ENCODE measurements around the gene SHC3. TPM values are rescaled to one million over a fixed set of nuclear protein-coding genes. Genes with fewer than 3 reads are reported as not detected.

SHC3 gene
- total and polyA plus RNA-seq, 5 experiments from 2014 or later, result 0.11 to 0.42 TPM; not detected in 3

- Mint-ChIP-seq H3K9me3 (no peaks in the 10 kb centered on the region), H3K27ac (peak overlapping the region in 2 of 10 donors; percentile 9 to 20), H3K36me3 (peaks cover 0 to 4% (median 0%) of the 10 kb centered on the region in 3 donors), H3K4me3 (peak overlapping the region; percentile 48 to 87 (median 73)), H3K27me3 (peaks cover 26 to 59% (median 54%) of the 10 kb centered on the region in 5 donors), H3K4me1 (peaks cover 11 to 23% (median 20%) of the 10 kb centered on the region in 4 donors)
- POLR2A ChIA-PET, result no interaction called here
- peak; percentile 76 to 85 for ATAC-seq
- peak in 3 of 10 donors; percentile 13 to 21 (median 20) for DNase-seq
These were observed 1.5 kb upstream of the SHC3 start for GRCh38 chr9:89179895-89180734.

GRCh38 chr9:89179540-89179894, 899 bp upstream of the SHC3 start:
- peaks cover 0 to 4% (median 0%) of the 10 kb centered on the region in 3 donors for H3K36me3 Mint-ChIP-seq
- H3K9me3 Mint-ChIP-seq, result no peaks in the 10 kb centered on the region
- peak overlapping the region; percentile 48 to 87 (median 73) for H3K4me3 Mint-ChIP-seq
- peaks cover 26 to 62% (median 53%) of the 10 kb centered on the region in 5 donors for H3K27me3 Mint-ChIP-seq
- DNase-seq, result no peak
- peak overlapping the region in 1 of 10 donors; percentile 9 for H3K27ac Mint-ChIP-seq
- POLR2A ChIA-PET, result no interaction called here
- peaks cover 11 to 23% (median 20%) of the 10 kb centered on the region in 4 donors for H3K4me1 Mint-ChIP-seq
- ATAC-seq, result no peak

- H3K4me3 Mint-ChIP-seq, result peak overlapping the region in 9 of 10 donors; percentile 38 to 87 (median 48)
These were observed 367 bp upstream of the SHC3 start for GRCh38 chr9:89178830-89179539.

GRCh38 chr9:89177012-89177943, 1.3 kb downstream of the SHC3 start:
- no peak for ATAC-seq
- Mint-ChIP-seq H3K4me3 (peak overlapping the region in 2 of 10 donors; percentile 10 to 18), H3K9me3 (peaks cover 0 to 2% (median 0%) of the 10 kb centered on the region in 9 donors), H3K4me1 (peaks cover 9 to 23% (median 20%) of the 10 kb centered on the region in 4 donors), H3K27me3 (peaks cover 29 to 67% (median 61%) of the 10 kb centered on the region in 5 donors), H3K27ac (peak overlapping the region in 1 of 10 donors; percentile 40), H3K36me3 (peaks cover 0 to 4% (median 0%) of the 10 kb centered on the region in 3 donors)
- DNase-seq, result no peak
- POLR2A ChIA-PET, result no interaction called here

More at GRCh38 chr9:89178830-89179539, 367 bp upstream of the SHC3 start:
- H3K27ac Mint-ChIP-seq, result no peak overlapping the region
- H3K4me1 Mint-ChIP-seq, result peaks cover 9 to 23% (median 20%) of the 10 kb centered on the region in 4 donors
- peaks cover 26 to 62% (median 51%) of the 10 kb centered on the region in 5 donors for H3K27me3 Mint-ChIP-seq
- POLR2A ChIA-PET, result no interaction called here
- H3K36me3 Mint-ChIP-seq, result peaks cover 0 to 4% (median 0%) of the 10 kb centered on the region in 3 donors
- H3K9me3 Mint-ChIP-seq, result no peaks in the 10 kb centered on the region
- DNase-seq (no peak), ATAC-seq (no peak)

- DNase-seq (no peak), ATAC-seq (no peak)
- peaks cover 0 to 2% (median 0%) of the 10 kb centered on the region in 9 donors for H3K9me3 Mint-ChIP-seq
- H3K27ac Mint-ChIP-seq, result no peak overlapping the region
- H3K4me1 Mint-ChIP-seq, result peaks cover 9 to 23% (median 20%) of the 10 kb centered on the region in 4 donors
- POLR2A ChIA-PET, result no interaction called here
- no peak overlapping the region for H3K4me3 Mint-ChIP-seq
- H3K27me3 Mint-ChIP-seq, result peaks cover 27 to 75% (median 55%) of the 10 kb centered on the region in 5 donors
- peaks cover 0 to 4% (median 0%) of the 10 kb centered on the region in 3 donors for H3K36me3 Mint-ChIP-seq
These were observed 2.8 kb downstream of the SHC3 start for GRCh38 chr9:89175828-89176261.

GRCh38 chr9:89174291-89174690, 4.3 kb downstream of the SHC3 start:
- peaks cover 0 to 4% (median 0%) of the 10 kb centered on the region in 3 donors for H3K36me3 Mint-ChIP-seq
- H3K9me3 Mint-ChIP-seq, result peaks cover 0 to 2% (median 0%) of the 10 kb centered on the region in 9 donors
- H3K27me3 Mint-ChIP-seq, result peaks cover 21 to 60% (median 43%) of the 10 kb centered on the region in 5 donors
- no peak overlapping the region for H3K4me3 Mint-ChIP-seq
- peaks cover 2 to 10% (median 8%) of the 10 kb centered on the region in 4 donors for H3K4me1 Mint-ChIP-seq
- no peak for DNase-seq
- POLR2A ChIA-PET, result no interaction called here
- H3K27ac Mint-ChIP-seq, result no peak overlapping the region
- no peak for ATAC-seq

GRCh38 chr9:89173072-89173471, 5.5 kb downstream of the SHC3 start:
- DNase-seq (no peak), ATAC-seq (no peak)
- Mint-ChIP-seq H3K27me3 (peaks cover 15 to 50% (median 38%) of the 10 kb centered on the region in 5 donors), H3K4me1 (peaks cover 0 to 2% (median under 1%) of the 10 kb centered on the region in 4 donors), H3K27ac (peak overlapping the region in 1 of 10 donors; percentile 40), H3K36me3 (no peaks in the 10 kb centered on the region), H3K4me3 (no peak overlapping the region), H3K9me3 (peaks cover 0 to 2% (median 0%) of the 10 kb centered on the region in 9 donors)
- POLR2A ChIA-PET, result no interaction called here

- DNase-seq (no peak), ATAC-seq (no peak)
- POLR2A ChIA-PET, result no interaction called here
- Mint-ChIP-seq H3K36me3 (no peaks in the 10 kb centered on the region), H3K27me3 (peaks cover 14 to 50% (median 35%) of the 10 kb centered on the region in 5 donors), H3K4me1 (peaks cover 0 to 2% (median under 1%) of the 10 kb centered on the region in 4 donors), H3K9me3 (peaks cover 0 to 2% (median 0%) of the 10 kb centered on the region in 9 donors), H3K4me3 (no peak overlapping the region), H3K27ac (no peak overlapping the region)
These were observed 6.2 kb downstream of the SHC3 start for GRCh38 chr9:89172398-89172797.

- Mint-ChIP-seq H3K27ac (peak overlapping the region in 1 of 10 donors; percentile 19), H3K4me1 (no peaks in the 10 kb centered on the region), H3K4me3 (no peak overlapping the region), H3K9me3 (peaks cover 0 to 2% (median 0%) of the 10 kb centered on the region in 9 donors), H3K27me3 (peaks cover 11 to 50% (median 29%) of the 10 kb centered on the region in 5 donors), H3K36me3 (no peaks in the 10 kb centered on the region)
- ATAC-seq, result no peak
- no peak for DNase-seq
- POLR2A ChIA-PET, result no interaction called here
These were observed 6.9 kb downstream of the SHC3 start for GRCh38 chr9:89171693-89172092.

GRCh38 chr9:89171231-89171630, 7.4 kb downstream of the SHC3 start:
- no peaks in the 10 kb centered on the region for H3K36me3 Mint-ChIP-seq
- POLR2A ChIA-PET, result no interaction called here

GRCh38 chr9:89168901-89169813, 9.5 kb downstream of the SHC3 start:
- no peak overlapping the region for H3K4me3 Mint-ChIP-seq
- no peak overlapping the region for H3K27ac Mint-ChIP-seq
- H3K9me3 Mint-ChIP-seq, result peaks cover 0 to 2% (median 0%) of the 10 kb centered on the region in 9 donors
- POLR2A ChIA-PET, result no interaction called here
- no peaks in the 10 kb centered on the region for H3K4me1 Mint-ChIP-seq
- H3K36me3 Mint-ChIP-seq, result no peaks in the 10 kb centered on the region
- H3K27me3 Mint-ChIP-seq, result peaks cover 14 to 36% (median 29%) of the 10 kb centered on the region in 5 donors
- ATAC-seq, result no peak
- no peak for DNase-seq

More at GRCh38 chr9:89171231-89171630, 7.4 kb downstream of the SHC3 start:
- H3K27ac Mint-ChIP-seq, result no peak overlapping the region
- DNase-seq, result no peak
- H3K4me3 Mint-ChIP-seq, result no peak overlapping the region
- no peak for ATAC-seq
- H3K9me3 Mint-ChIP-seq, result peaks cover 0 to 2% (median 0%) of the 10 kb centered on the region in 9 donors
- no peaks in the 10 kb centered on the region for H3K4me1 Mint-ChIP-seq
- H3K27me3 Mint-ChIP-seq, result peaks cover 12 to 50% (median 28%) of the 10 kb centered on the region in 5 donors
